BLaER1 (cell line): ENCODE measurements around the gene FABP6.

Experiments
- H3K27ac ChIP-seq: shearing (Covaris generic); formaldehyde crosslinking; 2 replicates; pipeline ENCODE4 v1.8.1; 2022
- H3K27me3 ChIP-seq: shearing (Covaris generic); formaldehyde crosslinking; 2 replicates; pipeline ENCODE4 v1.8.1; 2022
- H3K36me3 ChIP-seq: shearing (Covaris generic); formaldehyde crosslinking; 2 replicates; pipeline ENCODE4 v1.8.1; 2022
- H3K4me1 ChIP-seq: shearing (Covaris generic); formaldehyde crosslinking; 2 replicates; pipeline ENCODE4 v1.8.1; 2022
- H3K4me2 ChIP-seq: shearing (Covaris generic); formaldehyde crosslinking; 2 replicates; pipeline ENCODE4 v1.8.1; 2022
- H3K4me3 ChIP-seq: shearing (Covaris generic); formaldehyde crosslinking; 2 replicates; pipeline ENCODE4 v1.8.1; 2022
- H3K9ac ChIP-seq: shearing (Covaris generic); formaldehyde crosslinking; 2 replicates; pipeline ENCODE4 v1.8.1; 2022
- H3K9me3 ChIP-seq: shearing (Covaris generic); formaldehyde crosslinking; 2 replicates; pipeline ENCODE4 v1.8.1; 2022
- H4K20me1 ChIP-seq: shearing (Covaris generic); formaldehyde crosslinking; 2 replicates; pipeline ENCODE4 v1.8.1; 2022
- Cebpa-rat ChIP-seq: shearing (Covaris generic); IDR thresholded peaks from 2 replicates; pipeline ENCODE4 v1.8.1; 2022

FABP6 gene

GRCh38 chr5:160197341-160198144, 31.8 kb upstream of the FABP6 start:
- peak overlapping the region; percentile 52 for H3K4me3 ChIP-seq
- no peak for TF ChIP-seq Cebpa-rat
- H3K36me3 ChIP-seq: no peaks in the 10 kb centered on the region
- peak overlapping the region; percentile 98 for H3K4me2 ChIP-seq
- H3K27ac ChIP-seq: peak overlapping the region; percentile 80
- no peaks in the 10 kb centered on the region for H4K20me1 ChIP-seq
- H3K4me1 ChIP-seq: peaks cover 64% of the 10 kb centered on the region
- H3K9ac ChIP-seq: peak overlapping the region; percentile 58
- H3K27me3 ChIP-seq: no peaks in the 10 kb centered on the region
- no peaks in the 10 kb centered on the region for H3K9me3 ChIP-seq

DNA sequence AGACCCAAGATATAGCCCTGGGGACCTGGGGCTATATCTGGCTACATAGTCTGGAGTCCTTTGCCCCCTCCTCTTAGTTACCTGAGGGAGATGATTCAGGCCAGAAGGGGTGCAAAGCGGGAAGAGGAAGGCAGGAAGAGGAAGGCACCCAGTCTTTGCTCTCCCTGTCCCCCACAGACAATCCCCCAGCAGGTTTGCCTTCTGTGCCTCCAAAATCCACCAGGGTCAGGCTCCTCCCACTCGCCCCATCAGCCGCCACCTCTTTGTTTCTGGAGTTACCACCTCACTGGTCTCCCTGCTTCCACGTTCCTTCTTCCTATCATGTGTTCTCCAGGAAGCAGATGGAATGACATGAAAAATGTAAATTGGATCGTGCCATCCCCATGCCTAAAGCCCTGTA, 31.2 kb upstream of the FABP6 start:
- Histone ChIP-seq H3K36me3 (no peaks in the 10 kb centered on the region), H3K9ac (peak overlapping the region; percentile 58), H3K27ac (peak overlapping the region; percentile 80), H3K4me2 (peak overlapping the region; percentile 98), H3K4me1 (peaks cover 63% of the 10 kb centered on the region), H3K27me3 (no peaks in the 10 kb centered on the region), H4K20me1 (no peaks in the 10 kb centered on the region), H3K9me3 (no peaks in the 10 kb centered on the region), H3K4me3 (peak overlapping the region; percentile 52)
- no peak for TF ChIP-seq Cebpa-rat

DNA sequence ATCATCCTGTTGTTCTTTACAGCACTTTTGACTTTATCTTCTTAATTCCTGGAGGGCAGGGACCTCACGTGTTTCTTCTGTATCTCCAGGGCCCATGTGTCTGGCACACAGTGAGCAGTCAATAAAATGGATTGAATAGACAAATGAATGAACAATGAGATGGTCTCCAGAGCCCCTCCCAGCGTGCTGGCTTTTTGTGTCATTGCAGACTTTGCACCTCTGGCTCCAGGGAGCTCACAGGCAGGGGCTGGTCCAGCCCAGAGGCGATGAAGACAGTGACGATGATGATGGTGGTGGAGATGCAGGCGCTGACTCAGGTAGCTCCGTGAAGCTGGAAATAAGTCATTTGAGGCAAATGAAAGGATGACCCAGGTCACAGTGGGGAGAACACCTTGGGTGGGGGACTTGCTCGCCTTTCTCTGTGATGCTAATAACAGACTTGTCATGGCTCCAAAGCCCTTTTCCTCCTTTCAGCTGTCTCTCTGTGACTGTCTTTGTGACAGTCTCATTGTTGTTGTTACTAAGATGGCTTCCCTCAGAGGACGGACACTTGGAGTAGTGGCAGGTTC, 30.4 kb upstream of the FABP6 start:
- H3K4me3 ChIP-seq: peak overlapping the region; percentile 57
- H3K9me3 ChIP-seq: no peaks in the 10 kb centered on the region
- H3K4me2 ChIP-seq: peak overlapping the region; percentile 98
- H4K20me1 ChIP-seq: no peaks in the 10 kb centered on the region
- H3K36me3 ChIP-seq: no peaks in the 10 kb centered on the region
- peak overlapping the region; percentile 58; the same call in 1 of the 2 replicates for H3K9ac ChIP-seq
- TF ChIP-seq Cebpa-rat: no peak
- peaks cover 63% of the 10 kb centered on the region for H3K4me1 ChIP-seq
- no peaks in the 10 kb centered on the region for H3K27me3 ChIP-seq
- H3K27ac ChIP-seq: peak overlapping the region; percentile 80

GRCh38 chr5:160199410-160199911, 29.8 kb upstream of the FABP6 start:
- H4K20me1 ChIP-seq: no peaks in the 10 kb centered on the region
- H3K36me3 ChIP-seq: no peaks in the 10 kb centered on the region
- H3K4me3 ChIP-seq: peak overlapping the region; percentile 57
- TF ChIP-seq Cebpa-rat: no peak
- peak overlapping the region; percentile 80 for H3K27ac ChIP-seq
- H3K27me3 ChIP-seq: no peaks in the 10 kb centered on the region
- H3K4me1 ChIP-seq: peaks cover 59% of the 10 kb centered on the region
- H3K9ac ChIP-seq: peak overlapping the region; percentile 58; the same call in 1 of the 2 replicates
- no peaks in the 10 kb centered on the region for H3K9me3 ChIP-seq
- H3K4me2 ChIP-seq: peak overlapping the region; percentile 98

- Histone ChIP-seq H3K9ac (no peak overlapping the region), H3K27me3 (no peaks in the 10 kb centered on the region), H3K9me3 (no peaks in the 10 kb centered on the region), H3K4me3 (no peak overlapping the region), H3K4me1 (peaks cover 35% of the 10 kb centered on the region), H3K27ac (no peak overlapping the region), H3K4me2 (no peak overlapping the region), H4K20me1 (no peaks in the 10 kb centered on the region), H3K36me3 (no peaks in the 10 kb centered on the region)
- no peak for TF ChIP-seq Cebpa-rat
Measured at GRCh38 chr5:160207061-160207460, 22.2 kb upstream of the FABP6 start.

GRCh38 chr5:160209917-160210316, 19.4 kb upstream of the FABP6 start:
- H3K27me3 ChIP-seq: no peaks in the 10 kb centered on the region
- H3K4me1 ChIP-seq: peaks cover 30% of the 10 kb centered on the region
- H3K36me3 ChIP-seq: no peaks in the 10 kb centered on the region
- no peak overlapping the region for H3K27ac ChIP-seq
- no peaks in the 10 kb centered on the region for H4K20me1 ChIP-seq
- TF ChIP-seq Cebpa-rat: no peak
- H3K9me3 ChIP-seq: no peaks in the 10 kb centered on the region
- H3K4me3 ChIP-seq: no peak overlapping the region
- no peak overlapping the region for H3K9ac ChIP-seq
- H3K4me2 ChIP-seq: no peak overlapping the region

GRCh38 chr5:160210606-160211005, 18.7 kb upstream of the FABP6 start:
- H3K9ac ChIP-seq: no peak overlapping the region; the same call in 1 of the 2 replicates

DNA sequence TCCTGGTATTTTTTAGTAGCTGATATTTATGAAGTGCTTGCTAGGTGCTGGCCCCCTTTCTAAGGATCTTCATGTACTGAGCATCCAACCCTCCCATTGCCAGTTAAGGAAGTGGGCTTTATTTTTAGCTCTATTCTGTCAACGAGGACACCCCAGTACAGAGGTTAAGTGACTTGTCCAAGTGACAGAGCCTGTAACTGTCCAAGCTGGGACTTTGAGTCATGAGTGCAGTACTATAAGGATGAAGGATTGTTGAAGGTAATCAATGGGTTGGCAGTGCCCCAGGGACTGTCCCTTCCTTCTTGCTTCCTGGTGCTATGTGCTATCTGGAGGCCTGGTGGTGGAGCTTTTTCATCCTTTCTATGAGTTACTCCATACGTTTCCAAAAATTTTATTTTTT, 18.0 kb upstream of the FABP6 start:
- Histone ChIP-seq H3K4me2 (peak overlapping the region; percentile 60), H4K20me1 (no peaks in the 10 kb centered on the region), H3K36me3 (no peaks in the 10 kb centered on the region), H3K9me3 (no peaks in the 10 kb centered on the region), H3K27me3 (no peaks in the 10 kb centered on the region), H3K9ac (no peak overlapping the region; the same call in 1 of the 2 replicates), H3K4me1 (peaks cover 23% of the 10 kb centered on the region), H3K27ac (no peak overlapping the region), H3K4me3 (no peak overlapping the region)
- no peak for TF ChIP-seq Cebpa-rat

More at GRCh38 chr5:160210606-160211005, 18.7 kb upstream of the FABP6 start:
- no peaks in the 10 kb centered on the region for H3K9me3 ChIP-seq
- no peaks in the 10 kb centered on the region for H3K36me3 ChIP-seq
- peaks cover 23% of the 10 kb centered on the region for H3K4me1 ChIP-seq
- no peak overlapping the region for H3K27ac ChIP-seq
- H4K20me1 ChIP-seq: no peaks in the 10 kb centered on the region
- no peaks in the 10 kb centered on the region for H3K27me3 ChIP-seq
- no peak for TF ChIP-seq Cebpa-rat
- peak overlapping the region; percentile 60 for H3K4me2 ChIP-seq
- no peak overlapping the region for H3K4me3 ChIP-seq

DNA sequence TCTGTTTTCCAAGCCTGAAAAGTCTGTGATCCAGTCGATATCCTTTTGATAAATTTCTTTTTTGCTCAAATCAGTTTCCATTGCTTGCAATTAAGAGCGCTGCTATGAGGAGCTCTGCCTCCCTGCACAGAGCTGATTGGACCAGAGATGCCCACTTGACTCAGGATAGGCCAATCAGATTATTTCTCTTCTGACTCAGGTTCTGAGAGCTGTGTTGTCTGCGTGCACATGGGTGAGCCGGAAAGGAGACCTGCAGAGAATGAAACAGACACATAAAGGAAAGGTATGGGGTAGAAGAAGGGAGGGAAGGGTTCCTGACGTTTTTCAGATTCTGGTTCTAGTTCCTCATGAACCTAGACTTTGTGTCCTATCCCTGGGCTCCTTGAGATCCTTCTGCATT, 15.8 kb upstream of the FABP6 start:
- H4K20me1 ChIP-seq: no peaks in the 10 kb centered on the region
- H3K9ac ChIP-seq: no peak overlapping the region
- H3K4me2 ChIP-seq: no peak overlapping the region
- no peak overlapping the region for H3K4me3 ChIP-seq
- no peaks in the 10 kb centered on the region for H3K9me3 ChIP-seq
- no peaks in the 10 kb centered on the region for H3K27me3 ChIP-seq
- H3K36me3 ChIP-seq: no peaks in the 10 kb centered on the region
- no peak overlapping the region for H3K27ac ChIP-seq
- no peak for TF ChIP-seq Cebpa-rat
- peaks cover 23% of the 10 kb centered on the region for H3K4me1 ChIP-seq

- H3K9ac ChIP-seq: no peak overlapping the region
- H3K4me3 ChIP-seq: no peak overlapping the region
- H3K27me3 ChIP-seq: no peaks in the 10 kb centered on the region
- H3K9me3 ChIP-seq: peaks cover 4% of the 10 kb centered on the region; the same call in 1 of the 2 replicates
- no peaks in the 10 kb centered on the region for H3K36me3 ChIP-seq
- H3K4me1 ChIP-seq: peaks cover 38% of the 10 kb centered on the region
- H4K20me1 ChIP-seq: no peaks in the 10 kb centered on the region
- no peak for TF ChIP-seq Cebpa-rat
- peak overlapping the region; percentile 68; the same call in 1 of the 2 replicates for H3K4me2 ChIP-seq
- 0 out of 2 replicates have a peak overlapping the region, but pooled peaks have one; percentile 23 for H3K27ac ChIP-seq
Measured at GRCh38 chr5:160219356-160219755, 9.9 kb upstream of the FABP6 start.
